GM19239 (cell line): ENCODE data around the gene ADPRHL1.
"Not testable (repeated sequence)": the region's sequence is repeated elsewhere in the genome, so short reads cannot be mapped to it uniquely, and the experiment has no call there.

Experiments
- DNase-seq: peaks from one replicate; pipeline ENCODE4 v3.0.0; 2011; ENCODE audit warnings: low spot score; ENCODE audit not compliant: insufficient read length
- FAIRE-seq: peaks from 2 replicates; lab custom pipeline; 2011; peaks lifted over from hg19 to GRCh38; lab: Jason Lieb, UNC

The ADPRHL1 gene

GRCh38 chr13:113483081-113483480 is 29.8 kb upstream of the ADPRHL1 start:
- no peak for DNase-seq
- no peak for FAIRE-seq

DNA sequence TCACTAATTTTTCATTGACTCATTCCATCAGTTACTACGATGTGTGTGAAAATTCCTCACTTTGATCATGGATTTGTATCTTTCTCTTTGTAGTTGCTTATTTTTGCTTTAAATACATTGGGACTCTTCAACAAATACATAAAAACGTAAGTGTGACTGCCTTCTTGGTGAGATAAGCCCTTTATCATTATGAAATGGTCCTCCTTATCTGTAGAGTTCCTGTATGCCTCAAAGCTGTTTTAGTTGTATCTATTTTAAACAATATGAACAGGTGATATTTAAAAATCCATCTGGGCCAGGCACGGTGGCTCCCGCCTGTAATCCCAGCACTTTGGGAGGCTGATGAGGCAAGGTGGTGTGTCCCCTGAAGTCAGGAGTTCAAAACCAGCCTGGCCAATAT is 25.9 kb upstream of the ADPRHL1 start:
- DNase-seq: no peak
- no peak for FAIRE-seq

GRCh38 chr13:113477724-113478123 is 24.4 kb upstream of the ADPRHL1 start:
- no peak for FAIRE-seq
- no peak for DNase-seq

- no peak for DNase-seq
- no peak for FAIRE-seq
Measured at GRCh38 chr13:113476811-113477210, 23.5 kb upstream of the ADPRHL1 start.

- FAIRE-seq (no peak), DNase-seq (no peak)
Measured at GRCh38 chr13:113475911-113476310, 22.6 kb upstream of the ADPRHL1 start.

GRCh38 chr13:113475280-113475679 is 22.0 kb upstream of the ADPRHL1 start:
- FAIRE-seq (no peak), DNase-seq (no peak)

GRCh38 chr13:113474179-113474578 is 20.9 kb upstream of the ADPRHL1 start:
- FAIRE-seq (no peak), DNase-seq (no peak)

GRCh38 chr13:113472355-113473025 is 19.2 kb upstream of the ADPRHL1 start:
- DNase-seq: no peak
- no peak for FAIRE-seq

DNA sequence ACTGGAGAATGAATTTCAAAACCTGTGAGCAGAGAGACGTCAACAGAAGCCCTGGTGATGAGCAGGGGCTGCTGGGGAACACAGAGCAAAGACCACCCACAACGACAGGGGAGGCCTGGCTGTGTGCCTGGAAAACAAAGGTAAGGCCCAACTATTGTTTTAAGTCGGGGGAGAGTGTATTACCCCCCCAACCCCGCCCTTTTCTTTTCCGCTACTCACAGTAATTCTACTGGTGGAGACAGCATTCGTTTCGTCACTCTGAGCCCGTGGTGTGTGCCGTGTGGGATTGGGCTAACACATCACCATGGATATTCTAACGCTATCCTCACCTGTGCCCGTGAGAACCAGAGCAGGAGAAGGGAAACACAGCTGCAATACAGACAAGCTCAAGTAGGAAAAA is 18.6 kb upstream of the ADPRHL1 start:
- DNase-seq (no peak), FAIRE-seq (no peak)

- FAIRE-seq, DNase-seq: not testable (repeated sequence)
Measured at GRCh38 chr13:113470635-113471163, 17.4 kb upstream of the ADPRHL1 start.

GRCh38 chr13:113470073-113470472 is 16.8 kb upstream of the ADPRHL1 start:
- FAIRE-seq (no peak), DNase-seq (no peak)

- no peak for FAIRE-seq
Measured at GRCh38 chr13:113469582-113469981, 16.3 kb upstream of the ADPRHL1 start.

GRCh38 chr13:113468472-113469201 is 15.3 kb upstream of the ADPRHL1 start:
- FAIRE-seq (no peak), DNase-seq (no peak)

More at GRCh38 chr13:113469582-113469981, 16.3 kb upstream of the ADPRHL1 start:
- DNase-seq: no peak

GRCh38 chr13:113468029-113468428 is 14.7 kb upstream of the ADPRHL1 start:
- no peak for FAIRE-seq
- DNase-seq: no peak

GRCh38 chr13:113466383-113466782 is 13.1 kb upstream of the ADPRHL1 start:
- FAIRE-seq (no peak), DNase-seq (no peak)

GRCh38 chr13:113465300-113465699 is 12.0 kb upstream of the ADPRHL1 start:
- FAIRE-seq: no peak
- DNase-seq: no peak

- DNase-seq: no peak
- FAIRE-seq: no peak
Measured at GRCh38 chr13:113464476-113464875, 11.2 kb upstream of the ADPRHL1 start.

- no peak for DNase-seq
- no peak for FAIRE-seq
Measured at GRCh38 chr13:113461022-113461751, 7.9 kb upstream of the ADPRHL1 start.

- FAIRE-seq (no peak), DNase-seq (no peak)
Measured at GRCh38 chr13:113460599-113460998, 7.3 kb upstream of the ADPRHL1 start.

DNA sequence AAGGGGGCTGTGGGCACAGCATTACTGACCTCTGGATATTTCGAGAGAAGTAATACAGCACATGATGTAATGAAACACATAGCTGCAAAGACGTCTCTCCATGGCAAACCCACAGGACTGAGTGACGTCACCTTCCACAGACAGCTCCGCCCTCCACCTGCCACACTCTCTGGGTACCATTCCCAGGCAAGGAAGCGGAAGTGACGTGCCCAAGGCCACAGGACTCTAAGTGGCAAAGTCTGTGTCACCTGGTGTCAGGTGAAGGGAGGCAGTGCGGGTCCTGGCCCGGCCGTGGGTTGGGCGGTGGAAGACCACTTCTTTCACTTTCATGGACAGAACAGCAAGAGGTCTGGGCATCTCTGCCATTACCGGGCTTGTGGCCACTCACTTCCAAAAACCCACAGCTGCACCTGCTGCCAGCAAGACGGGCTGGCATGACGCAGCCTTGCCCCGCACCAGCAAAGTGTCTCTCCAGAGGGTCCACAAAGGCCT is 6.8 kb upstream of the ADPRHL1 start:
- FAIRE-seq (no peak), DNase-seq (no peak)
